Middle frontal gyrus (tissue), 1 donor: ENCODE data around the gene IL6ST.
"Not testable (repeated sequence)": the region's sequence is repeated elsewhere in the genome, so short reads cannot be mapped to it uniquely, and the experiment has no call there.

Source experiments
- DNase-seq: peaks from one replicate; pipeline ENCODE4 v3.0.0-alpha.2; 2015; ENCODE audit warnings: low spot score; ENCODE audit errors: extremely low spot score

Gene IL6ST

GRCh38 chr5:55994495-55994997 is at the start of gene IL6ST:
TSS of gene IL6ST (minus strand) at chr5:55994963. CDS start at chr5:55976278, 18,685 bp downstream.
- no peak for DNase-seq

- no peak for DNase-seq
These were observed 45.2 kb upstream of the IL6ST start for GRCh38 chr5:56039985-56040384.

GRCh38 chr5:56038206-56038605 is 43.4 kb upstream of the IL6ST start:
- DNase-seq = not testable (repeated sequence)

GRCh38 chr5:56037531-56038010 is 42.8 kb upstream of the IL6ST start:
- DNase-seq = no peak

- not testable (repeated sequence) for DNase-seq
These were observed 40.6 kb upstream of the IL6ST start for GRCh38 chr5:56035394-56035793.

GRCh38 chr5:56029871-56030630 is 35.3 kb upstream of the IL6ST start:
- DNase-seq = not testable (repeated sequence)

- DNase-seq = no peak
These were observed 34.7 kb upstream of the IL6ST start for GRCh38 chr5:56029457-56029856.

GRCh38 chr5:56028708-56029107 is 33.9 kb upstream of the IL6ST start:
- no peak for DNase-seq

GRCh38 chr5:56026863-56027300 is 32.1 kb upstream of the IL6ST start:
- no peak for DNase-seq

- DNase-seq = no peak
These were observed 30.6 kb upstream of the IL6ST start for GRCh38 chr5:56025151-56025885.

- DNase-seq = no peak
These were observed 30.0 kb upstream of the IL6ST start for GRCh38 chr5:56024810-56025150.

- DNase-seq = no peak
These were observed 28.5 kb upstream of the IL6ST start for GRCh38 chr5:56023296-56023695.

- DNase-seq = no peak
These were observed 24.8 kb upstream of the IL6ST start for GRCh38 chr5:56019306-56020272.

GRCh38 chr5:56018832-56019231 is 24.1 kb upstream of the IL6ST start:
- DNase-seq = no peak

- DNase-seq = not testable (repeated sequence)
These were observed 19.9 kb upstream of the IL6ST start for GRCh38 chr5:56014701-56015100.

GRCh38 chr5:56013939-56014338 is 19.2 kb upstream of the IL6ST start:
- not testable (repeated sequence) for DNase-seq

- no peak for DNase-seq
These were observed 17.7 kb upstream of the IL6ST start for GRCh38 chr5:56012281-56012963.

GRCh38 chr5:56011835-56012234 is 17.1 kb upstream of the IL6ST start:
- DNase-seq = no peak

- no peak for DNase-seq
These were observed 15.7 kb upstream of the IL6ST start for GRCh38 chr5:56010431-56010830.

GRCh38 chr5:56006600-56006999 is 11.8 kb upstream of the IL6ST start:
- DNase-seq = no peak

- DNase-seq = no peak
These were observed 11.3 kb upstream of the IL6ST start for GRCh38 chr5:56006094-56006493.
